Thyroid gland (tissue), 4 donors: ENCODE measurements around the gene BEND7. TPM values are rescaled to one million over a fixed set of nuclear protein-coding genes. Genes with fewer than 3 reads are reported as not detected.

Experiments used
- DNase-seq, 2 donors: peaks; one replicate each; pipeline ENCODE4 v3.0.0-alpha.2; 2019
- H3K27ac ChIP-seq, 3 donors: fragments of 200-600 bp; sonication (generic); 1 replicate in 2 of 3; 2 replicates in 1 of 3; pipeline ENCODE4 v1.5.1; 2016 to 2019; ENCODE audit warnings: mild to moderate bottlenecking in 1 of 3, moderate library complexity in 1 of 3
- H3K27me3 ChIP-seq: fragments of 200-600 bp; sonication (generic); one replicate; pipeline ENCODE4 v1.5.1; 2019
- H3K36me3 ChIP-seq, 2 donors: fragments of 200-600 bp; sonication (generic); one replicate each; pipeline ENCODE4 v1.5.1; 2016 to 2019
- H3K4me1 ChIP-seq, 2 donors: fragments of 200-600 bp; sonication (generic); one replicate each; pipeline ENCODE4 v1.5.1; 2017 to 2019
- H3K4me3 ChIP-seq, 3 donors: fragments of 200-600 bp; sonication (generic); replicated peaks in 1 of 3; 1 replicate in 2 of 3; 2 replicates in 1 of 3; pipeline ENCODE4 v1.5.1; 2016; ENCODE audit warnings: mild to moderate bottlenecking in 1 of 3
- H3K9me3 ChIP-seq: fragments of 200-600 bp; sonication (generic); one replicate; pipeline ENCODE4 v1.5.1; 2017
- POLR2A ChIP-seq, 2 donors: fragments of 450-650 bp; IDR thresholded peaks; one replicate each; pipeline ENCODE4 v1.6.1; 2017; ENCODE audit warnings: antibody characterized with exemption in 2 of 2, mild to moderate bottlenecking in 2 of 2, moderate library complexity in 1 of 2
- WGBS, 2 donors: methylation state at CpG; one replicate each; pipeline ENCODE4 v1.1.5; 2017; 5-methylcytosine and 5-hydroxymethylcytosine counted together
- intact Hi-C: fragments of 100-400 bp; cut with DNase I; formaldehyde crosslinking; loops from one replicate; pipeline ENCODE4 v1.15.1; 2023
- total RNA-seq, 4 donors: library from RNA; depleted of rRNA; stranded (reverse); fragments of >200 nt; gene quantifications; one replicate each; pipeline ENCODE4 v1.2.3, GENCODE V29; 2016
- TF ChIP-seq, protein P1 (sequence below), 6 experiments: fragments of 200-600 bp in 3 of 6; fragments of 450-650 bp in 3 of 6; sonication (generic) in 3 of 6; IDR thresholded peaks; one replicate each; pipeline ENCODE4 v1.5.1; 2016 to 2019; ENCODE audit warnings: antibody characterized with exemption in 6 of 6, mild to moderate bottlenecking in 2 of 6, inconsistent platforms in 1 of 6, moderate library complexity in 1 of 6

BEND7 gene
- total RNA-seq, 4 donors from 2014 or later, result 51.3 to 106 (median 84.3) TPM

DNA sequence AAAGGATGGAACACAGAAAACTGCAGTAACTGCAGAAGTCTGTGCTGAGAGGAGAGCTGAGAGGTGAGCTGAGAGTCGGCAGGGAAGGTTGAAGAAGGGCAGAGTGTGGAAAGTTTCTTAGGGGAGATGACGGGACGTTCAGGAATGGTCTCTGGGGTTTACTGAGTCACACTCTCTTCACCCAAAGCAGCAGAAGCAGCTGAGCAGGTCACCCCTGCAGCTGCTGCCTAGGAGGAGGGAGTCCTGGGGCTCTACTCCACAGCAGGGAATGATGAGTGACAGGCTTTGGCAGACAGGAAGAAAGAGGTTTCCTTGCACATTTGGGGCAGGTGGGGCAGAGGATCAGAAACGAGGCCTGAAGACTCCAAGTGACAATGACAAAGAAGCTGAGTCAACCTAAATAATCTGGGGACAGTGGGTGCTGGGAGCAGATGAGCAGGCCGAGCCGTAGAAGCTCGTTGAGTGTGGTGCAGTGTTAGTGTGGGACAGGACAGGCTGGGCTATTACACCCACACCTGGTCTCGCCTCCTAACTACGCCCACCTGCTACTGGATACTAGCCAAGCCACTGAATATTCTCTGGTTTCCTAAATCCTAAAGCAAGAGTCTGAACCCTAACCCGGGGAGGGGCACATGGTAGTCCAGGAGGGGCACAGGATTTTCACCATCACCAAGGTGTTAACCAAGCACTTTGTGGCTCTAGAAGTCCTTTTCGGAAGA, 24.9 kb downstream of the BEND7 start:
- TF ChIP-seq, protein P1, sequence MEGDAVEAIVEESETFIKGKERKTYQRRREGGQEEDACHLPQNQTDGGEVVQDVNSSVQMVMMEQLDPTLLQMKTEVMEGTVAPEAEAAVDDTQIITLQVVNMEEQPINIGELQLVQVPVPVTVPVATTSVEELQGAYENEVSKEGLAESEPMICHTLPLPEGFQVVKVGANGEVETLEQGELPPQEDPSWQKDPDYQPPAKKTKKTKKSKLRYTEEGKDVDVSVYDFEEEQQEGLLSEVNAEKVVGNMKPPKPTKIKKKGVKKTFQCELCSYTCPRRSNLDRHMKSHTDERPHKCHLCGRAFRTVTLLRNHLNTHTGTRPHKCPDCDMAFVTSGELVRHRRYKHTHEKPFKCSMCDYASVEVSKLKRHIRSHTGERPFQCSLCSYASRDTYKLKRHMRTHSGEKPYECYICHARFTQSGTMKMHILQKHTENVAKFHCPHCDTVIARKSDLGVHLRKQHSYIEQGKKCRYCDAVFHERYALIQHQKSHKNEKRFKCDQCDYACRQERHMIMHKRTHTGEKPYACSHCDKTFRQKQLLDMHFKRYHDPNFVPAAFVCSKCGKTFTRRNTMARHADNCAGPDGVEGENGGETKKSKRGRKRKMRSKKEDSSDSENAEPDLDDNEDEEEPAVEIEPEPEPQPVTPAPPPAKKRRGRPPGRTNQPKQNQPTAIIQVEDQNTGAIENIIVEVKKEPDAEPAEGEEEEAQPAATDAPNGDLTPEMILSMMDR (IDR thresholded peaks at IDR 0.05), result no peak
- no peak for TF ChIP-seq POLR2A (IDR thresholded peaks at IDR 0.05)
- Histone ChIP-seq H3K9me3 (no peaks in the 10 kb centered on the region), H3K36me3 (no peaks in the 10 kb centered on the region), H3K4me3 (no peak overlapping the region), H3K4me1 (no peaks in the 10 kb centered on the region), H3K27ac (no peak overlapping the region), H3K27me3 (no peaks in the 10 kb centered on the region)
- no peak for DNase-seq
- intact Hi-C loops, result no loop called here
- WGBS, 2 donors, result 86 to 87% methylated on average over 11 of the region's 11 CpGs

DNA sequence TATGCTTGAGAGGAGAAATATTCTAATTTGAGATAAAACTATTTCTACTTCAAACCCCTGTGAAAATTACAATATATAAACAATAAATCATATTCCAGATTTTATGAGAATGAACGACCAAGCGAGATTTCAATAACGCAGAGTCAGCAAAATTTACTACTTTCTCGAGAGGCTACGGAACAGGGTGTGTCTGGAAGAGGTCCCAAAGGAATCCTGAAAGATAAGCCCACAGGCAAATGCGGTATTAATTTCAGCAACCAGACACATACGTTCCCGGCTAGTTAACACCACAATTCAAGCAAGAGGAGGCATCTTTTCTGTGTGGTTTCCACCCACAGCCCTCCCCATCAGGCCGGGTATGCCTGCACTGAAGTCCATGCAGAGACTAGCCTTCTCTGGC, 26.4 kb downstream of the BEND7 start:
- Histone ChIP-seq H3K36me3 (peaks cover 0 to 1% of the 10 kb centered on the region in 2 donors), H3K4me1 (no peaks in the 10 kb centered on the region), H3K4me3 (no peak overlapping the region), H3K27me3 (no peaks in the 10 kb centered on the region), H3K9me3 (no peaks in the 10 kb centered on the region), H3K27ac (no peak overlapping the region)
- intact Hi-C loops, result no loop called here
- no peak for DNase-seq
- TF ChIP-seq, protein P1 (IDR thresholded peaks at IDR 0.05), result no peak
- no peak for TF ChIP-seq POLR2A (IDR thresholded peaks at IDR 0.05)
- 81 to 87% methylated on average over 9 of the region's 9 CpGs for WGBS, 2 donors

DNA sequence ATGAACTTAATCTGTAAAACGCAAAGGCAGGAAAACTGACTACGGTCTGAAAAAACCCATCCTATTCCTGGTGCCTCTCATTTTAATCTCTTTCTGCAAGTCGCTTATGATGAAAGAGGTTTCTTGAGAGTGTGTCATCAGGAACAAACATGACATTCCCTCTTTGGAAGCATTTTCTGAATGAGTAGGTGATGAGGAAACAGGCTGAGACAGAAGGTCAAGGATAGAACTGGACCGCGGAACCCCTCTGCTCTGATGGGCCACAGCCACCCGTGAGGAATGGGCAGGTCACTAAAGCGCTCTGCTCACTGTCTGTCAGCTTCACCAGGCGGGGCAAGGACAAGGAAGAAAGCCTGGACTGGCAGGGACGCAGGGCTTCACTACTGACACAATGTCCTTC, 28.6 kb downstream of the BEND7 start:
- Histone ChIP-seq H3K9me3 (no peaks in the 10 kb centered on the region), H3K4me3 (no peak overlapping the region), H3K27ac (no peak overlapping the region), H3K36me3 (peaks cover 11 to 14% of the 10 kb centered on the region in 2 donors), H3K4me1 (no peaks in the 10 kb centered on the region), H3K27me3 (no peaks in the 10 kb centered on the region)
- intact Hi-C loops, result no loop called here
- DNase-seq, result no peak
- whole genome bisulfite sequencing, 2 donors, result 94 to 96% methylated on average over 9 of the region's 9 CpGs
- no peak for TF ChIP-seq POLR2A (IDR thresholded peaks at IDR 0.05)
- TF ChIP-seq, protein P1 (IDR thresholded peaks at IDR 0.05), result no peak

DNA sequence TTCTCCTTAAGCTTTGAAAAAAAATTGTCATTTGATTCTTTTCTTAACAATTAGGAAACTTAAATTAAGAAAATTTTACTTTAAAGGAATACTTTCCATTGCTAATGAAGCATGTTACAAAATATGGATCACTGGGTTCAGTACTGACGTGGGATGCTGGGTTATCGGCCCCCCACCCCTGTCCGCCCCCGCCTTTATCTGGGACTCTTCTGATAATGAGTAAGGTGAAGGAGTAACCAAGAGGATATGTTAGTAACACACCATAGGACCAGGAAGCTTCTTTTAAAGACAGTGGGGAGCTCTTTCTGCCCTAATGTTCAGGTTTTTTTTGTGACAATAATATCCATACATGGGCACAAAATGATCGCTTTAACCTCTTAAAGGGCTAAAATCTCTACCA, 29.7 kb downstream of the BEND7 start:
- intact Hi-C loops, result no loop called here
- Histone ChIP-seq H3K9me3 (no peaks in the 10 kb centered on the region), H3K4me3 (no peak overlapping the region), H3K27me3 (no peaks in the 10 kb centered on the region), H3K4me1 (no peaks in the 10 kb centered on the region), H3K36me3 (peaks cover 11 to 14% of the 10 kb centered on the region in 2 donors), H3K27ac (no peak overlapping the region)
- no peak for DNase-seq
- WGBS, 2 donors, result 94% methylated on average over 5 of the region's 5 CpGs
- no peak for TF ChIP-seq POLR2A (IDR thresholded peaks at IDR 0.05)
- TF ChIP-seq, protein P1 (IDR thresholded peaks at IDR 0.05), result no peak

DNA sequence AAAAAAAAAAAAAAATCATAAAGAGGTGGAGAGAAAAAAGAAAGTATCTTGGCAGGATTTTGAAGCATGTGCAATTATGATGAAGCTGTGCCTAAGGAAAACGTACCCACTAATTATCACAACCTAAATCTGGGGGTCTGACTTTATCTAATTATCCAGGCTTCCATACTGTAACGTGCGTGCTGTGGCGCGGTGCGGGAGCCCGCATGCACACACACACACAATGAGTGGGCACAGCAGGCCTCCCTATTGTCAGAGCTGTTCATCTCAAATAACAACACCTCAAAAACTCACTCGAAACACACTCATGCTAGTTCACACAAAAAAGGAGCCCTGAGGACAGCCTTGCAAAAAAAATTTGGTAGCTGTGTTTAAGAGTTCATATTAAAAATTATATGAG, 31.9 kb downstream of the BEND7 start:
- intact Hi-C loops, result no loop called here
- Histone ChIP-seq H3K27me3 (no peaks in the 10 kb centered on the region), H3K9me3 (no peaks in the 10 kb centered on the region), H3K36me3 (peaks cover 11 to 16% of the 10 kb centered on the region in 2 donors), H3K27ac (no peak overlapping the region), H3K4me3 (no peak overlapping the region), H3K4me1 (no peaks in the 10 kb centered on the region)
- no peak for TF ChIP-seq POLR2A (IDR thresholded peaks at IDR 0.05)
- TF ChIP-seq, protein P1 (IDR thresholded peaks at IDR 0.05), result no peak
- DNase-seq, result no peak
- 94 to 95% methylated on average over 8 of the region's 8 CpGs for WGBS, 2 donors
